DMS 273 treated with DMSO at 0.1 percent for 48 hours (cell line): Measurements from ENCODE around the gene ZNF467.
A peak's percentile ranks its signal among the peaks of the same experiment; 100 is the strongest.

Experiments used
- DNase-seq: peaks from one replicate; lab custom pipeline; 2025; lab: John Stamatoyannopoulos, UW

The ZNF467 gene

DNA sequence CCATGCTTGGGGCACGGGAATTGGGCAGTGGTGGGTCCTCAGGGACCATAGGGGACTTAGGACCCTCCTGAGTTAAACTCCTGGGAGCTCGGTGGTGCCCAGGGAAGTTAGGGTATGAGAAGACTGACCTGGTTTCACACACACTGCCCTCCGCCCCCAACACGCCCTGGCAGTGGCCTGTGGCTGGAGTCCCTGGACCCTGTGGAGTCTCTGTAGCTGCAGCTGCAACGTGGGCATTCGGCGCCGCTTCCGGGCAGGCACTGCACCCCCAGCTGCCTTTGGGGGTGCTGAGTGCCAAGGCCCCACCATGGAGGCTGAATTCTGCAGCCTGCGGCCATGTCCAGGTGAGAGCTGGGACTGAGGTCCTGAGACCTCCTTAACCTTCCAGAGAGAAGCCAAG is 34.9 kb upstream of the ZNF467 start:
- DNase-seq, result no peak

- no peak for DNase-seq
Measured at GRCh38 chr7:149806726-149807125, 33.3 kb upstream of the ZNF467 start.

DNA sequence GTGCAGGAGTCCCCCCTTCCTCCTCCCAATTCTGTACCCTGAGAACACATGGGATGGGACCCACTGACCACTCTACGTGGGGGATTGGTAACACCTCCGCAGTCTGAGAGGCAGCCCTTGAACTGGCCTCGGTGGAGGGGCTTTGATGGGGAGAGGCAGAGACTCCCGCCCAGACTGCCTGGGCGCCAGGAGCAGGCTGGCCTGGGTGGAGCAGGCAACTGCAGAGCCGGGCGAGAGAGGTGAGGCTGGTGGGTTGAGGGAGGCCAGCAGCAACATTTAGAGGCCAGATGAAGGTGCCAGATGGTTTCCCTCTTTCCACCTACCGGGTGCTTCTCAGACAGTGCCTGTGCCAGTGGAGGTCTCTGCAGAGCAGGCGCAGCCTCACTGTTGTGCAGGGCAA is 30.7 kb upstream of the ZNF467 start:
- peak; percentile 29 for DNase-seq

DNA sequence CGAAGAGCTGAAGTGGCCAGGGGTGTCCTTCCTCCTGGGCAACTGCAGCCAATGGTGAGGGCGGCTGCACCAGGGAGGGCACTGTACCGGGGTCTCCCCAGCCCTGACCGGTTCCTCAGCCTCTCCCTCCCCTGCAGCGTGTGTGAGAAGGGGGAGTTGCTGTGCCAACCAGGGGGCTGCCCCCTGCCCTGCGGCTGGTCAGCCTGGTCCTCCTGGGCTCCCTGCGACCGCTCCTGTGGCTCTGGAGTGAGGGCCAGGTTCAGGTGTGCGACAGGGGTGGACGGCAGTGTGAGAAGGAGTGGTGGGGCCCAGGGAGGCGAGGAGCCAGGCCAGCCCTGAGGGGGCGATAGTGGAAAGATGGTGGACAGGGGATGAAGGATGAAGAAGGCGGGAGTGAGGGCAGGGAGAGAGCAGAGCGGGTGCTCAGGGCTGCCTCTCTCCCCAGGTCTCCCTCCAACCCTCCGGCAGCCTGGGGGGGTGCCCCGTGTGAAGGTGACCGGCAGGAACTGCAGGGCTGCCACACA is 30.2 kb upstream of the ZNF467 start:
- no peak for DNase-seq

- DNase-seq, result no peak
Measured at GRCh38 chr7:149802966-149803365, 29.6 kb upstream of the ZNF467 start.

DNA sequence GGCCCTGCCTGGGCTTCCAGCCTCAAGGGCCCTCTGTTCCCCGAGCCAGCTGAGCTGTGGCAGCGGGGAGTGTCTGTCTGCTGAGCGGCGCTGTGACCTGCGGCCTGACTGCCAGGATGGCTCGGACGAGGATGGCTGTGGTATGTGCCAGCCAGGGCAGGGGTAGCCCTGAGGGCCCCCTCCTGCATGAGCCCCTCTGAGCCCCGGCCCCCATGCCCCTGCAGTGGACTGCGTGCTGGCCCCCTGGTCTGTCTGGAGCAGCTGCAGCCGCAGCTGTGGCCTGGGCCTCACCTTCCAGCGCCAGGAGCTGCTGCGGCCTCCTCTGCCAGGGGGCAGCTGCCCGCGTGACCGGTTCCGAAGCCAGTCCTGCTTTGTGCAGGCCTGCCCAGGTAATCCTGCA is 28.4 kb upstream of the ZNF467 start:
- DNase-seq, result no peak

DNA sequence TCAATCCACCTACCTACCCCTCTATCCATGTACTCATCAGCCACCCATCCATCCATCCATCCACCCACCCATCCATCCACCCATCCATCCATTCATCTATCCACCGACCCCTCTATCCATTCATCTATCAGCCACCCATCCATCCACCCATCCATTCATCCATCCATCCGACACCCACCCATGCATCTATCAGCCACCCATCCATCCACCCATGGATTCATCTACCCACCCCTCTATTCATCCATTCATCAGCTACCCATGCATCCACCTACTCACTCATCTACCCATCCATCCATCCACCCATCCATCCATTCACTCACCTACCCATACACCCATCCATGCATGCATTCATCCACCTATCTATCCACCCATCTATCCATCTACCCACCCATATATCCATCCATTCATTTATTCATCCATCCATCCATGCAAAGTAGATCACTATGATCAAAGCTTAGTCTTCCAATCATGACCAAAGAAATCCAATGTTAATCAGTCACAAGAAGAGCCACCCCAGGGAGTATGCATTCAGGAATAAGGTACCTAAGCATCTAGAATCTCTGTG is 27.7 kb upstream of the ZNF467 start:
- DNase-seq, result no peak

DNA sequence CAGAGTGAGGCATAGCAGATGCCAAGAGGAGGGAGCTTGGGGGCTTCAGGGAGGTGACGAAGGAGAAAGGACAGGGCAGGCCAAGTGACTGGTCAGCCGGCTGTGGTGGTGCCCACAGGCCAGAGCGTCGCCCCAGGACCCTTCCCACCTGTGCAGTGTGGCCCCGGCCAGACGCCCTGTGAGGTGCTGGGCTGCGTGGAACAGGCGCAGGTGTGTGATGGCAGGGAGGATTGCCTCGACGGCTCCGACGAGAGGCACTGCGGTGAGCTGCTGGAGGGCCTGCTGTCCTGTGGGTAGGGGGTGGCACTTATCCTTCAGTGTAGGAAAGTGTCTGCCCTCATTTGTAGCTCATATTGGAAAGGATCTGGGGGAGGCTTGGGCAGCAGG is 26.8 kb upstream of the ZNF467 start:
- no peak for DNase-seq

GRCh38 chr7:149799397-149800168 is 26.2 kb upstream of the ZNF467 start:
- DNase-seq, result no peak

- DNase-seq, result no peak
Measured at GRCh38 chr7:149797771-149798170, 24.4 kb upstream of the ZNF467 start.

DNA sequence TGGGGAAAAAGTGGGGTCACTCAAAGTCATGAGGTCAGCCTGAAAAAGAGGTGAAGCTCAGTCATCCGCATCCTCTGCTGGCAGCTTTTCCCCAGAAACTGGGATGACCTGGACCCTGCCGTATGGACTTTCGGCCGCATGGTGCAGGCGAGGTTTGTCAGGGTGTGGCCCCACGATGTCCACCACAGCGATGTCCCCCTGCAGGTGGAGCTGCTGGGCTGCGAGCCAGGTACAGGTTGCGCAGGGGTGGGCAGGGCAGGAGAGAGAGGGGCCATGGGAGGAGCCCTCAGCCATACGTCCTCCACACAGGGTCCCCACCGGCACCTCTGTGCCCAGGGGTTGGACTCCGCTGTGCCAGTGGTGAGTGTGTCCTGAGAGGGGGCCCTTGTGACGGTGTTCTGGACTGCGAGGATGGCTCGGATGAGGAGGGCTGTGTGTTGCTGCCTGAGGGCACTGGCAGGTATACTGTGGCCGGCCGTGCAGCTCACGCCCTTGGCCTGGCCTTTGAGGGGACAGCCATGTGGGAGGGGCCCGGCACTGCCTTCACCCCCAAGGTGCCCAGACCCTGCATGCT is 23.0 kb upstream of the ZNF467 start:
- DNase-seq, result no peak

- no peak for DNase-seq
Measured at GRCh38 chr7:149795126-149795525, 21.7 kb upstream of the ZNF467 start.

DNA sequence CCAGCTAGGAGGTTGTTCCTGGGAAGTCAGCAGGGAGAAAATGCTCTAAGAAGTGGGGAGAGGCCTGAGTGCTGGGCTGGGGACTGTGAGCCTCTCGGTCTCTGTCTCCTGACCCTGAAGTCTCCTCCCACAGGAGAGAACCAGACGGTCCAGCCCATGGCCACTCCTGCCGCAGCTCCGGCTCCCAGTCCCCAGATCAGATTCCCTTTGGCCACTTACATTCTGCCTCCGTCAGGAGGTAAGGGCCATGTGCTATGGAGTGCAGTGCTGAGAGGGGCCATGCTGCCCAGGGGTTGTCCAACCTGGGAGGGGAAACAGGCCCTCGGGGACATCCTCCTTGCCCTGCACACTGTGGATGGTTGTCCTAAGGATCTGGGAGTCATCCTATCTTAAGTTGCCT is 21.3 kb upstream of the ZNF467 start:
- no peak for DNase-seq

- no peak for DNase-seq
Measured at GRCh38 chr7:149793261-149793660, 19.9 kb upstream of the ZNF467 start.

GRCh38 chr7:149792220-149792595 is 18.8 kb upstream of the ZNF467 start:
- DNase-seq, result no peak

GRCh38 chr7:149791411-149792219 is 18.2 kb upstream of the ZNF467 start:
- no peak for DNase-seq

GRCh38 chr7:149790754-149791360 is 17.5 kb upstream of the ZNF467 start:
- DNase-seq, result no peak

DNA sequence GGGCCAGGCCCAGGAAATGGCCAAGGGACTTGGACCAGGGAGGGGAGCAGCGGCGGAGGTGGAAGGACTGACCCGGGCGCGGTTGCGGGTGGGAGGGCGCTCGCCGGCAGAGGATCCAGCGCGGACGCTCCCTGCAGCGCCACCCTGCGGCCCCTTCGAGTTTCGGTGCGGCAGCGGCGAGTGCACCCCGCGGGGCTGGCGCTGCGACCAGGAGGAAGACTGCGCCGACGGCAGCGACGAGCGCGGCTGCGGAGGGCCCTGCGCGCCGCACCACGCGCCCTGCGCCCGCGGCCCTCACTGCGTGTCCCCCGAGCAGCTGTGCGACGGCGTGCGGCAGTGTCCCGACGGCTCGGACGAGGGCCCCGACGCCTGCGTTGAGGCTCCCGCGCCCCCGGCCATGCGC is 16.8 kb upstream of the ZNF467 start:
- no peak for DNase-seq

DNA sequence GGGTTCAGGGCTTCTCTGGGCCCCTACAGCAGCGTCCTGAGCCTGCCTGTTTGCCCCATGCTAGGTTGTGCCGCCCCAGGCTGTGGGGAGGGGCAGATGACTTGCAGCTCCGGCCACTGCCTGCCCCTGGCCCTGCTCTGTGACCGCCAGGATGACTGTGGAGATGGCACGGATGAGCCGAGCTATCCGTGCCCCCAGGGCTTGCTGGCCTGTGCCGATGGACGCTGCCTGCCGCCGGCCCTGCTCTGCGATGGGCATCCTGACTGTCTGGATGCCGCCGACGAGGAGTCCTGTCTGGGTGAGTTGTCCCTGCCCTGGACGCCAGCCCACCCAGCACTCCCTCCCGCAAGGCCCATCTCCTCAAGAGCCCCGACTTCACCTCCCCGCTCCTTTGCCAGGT is 15.7 kb upstream of the ZNF467 start:
- no peak for DNase-seq

GRCh38 chr7:149788300-149788851 is 15.0 kb upstream of the ZNF467 start:
- DNase-seq, result no peak

- no peak for DNase-seq
Measured at GRCh38 chr7:149787428-149788299, 14.3 kb upstream of the ZNF467 start.
